ENCODE data around the gene LRRFIP1.
A peak's percentile ranks its signal among the peaks of the same experiment; 100 is the strongest.

The LRRFIP1 gene

DNA sequence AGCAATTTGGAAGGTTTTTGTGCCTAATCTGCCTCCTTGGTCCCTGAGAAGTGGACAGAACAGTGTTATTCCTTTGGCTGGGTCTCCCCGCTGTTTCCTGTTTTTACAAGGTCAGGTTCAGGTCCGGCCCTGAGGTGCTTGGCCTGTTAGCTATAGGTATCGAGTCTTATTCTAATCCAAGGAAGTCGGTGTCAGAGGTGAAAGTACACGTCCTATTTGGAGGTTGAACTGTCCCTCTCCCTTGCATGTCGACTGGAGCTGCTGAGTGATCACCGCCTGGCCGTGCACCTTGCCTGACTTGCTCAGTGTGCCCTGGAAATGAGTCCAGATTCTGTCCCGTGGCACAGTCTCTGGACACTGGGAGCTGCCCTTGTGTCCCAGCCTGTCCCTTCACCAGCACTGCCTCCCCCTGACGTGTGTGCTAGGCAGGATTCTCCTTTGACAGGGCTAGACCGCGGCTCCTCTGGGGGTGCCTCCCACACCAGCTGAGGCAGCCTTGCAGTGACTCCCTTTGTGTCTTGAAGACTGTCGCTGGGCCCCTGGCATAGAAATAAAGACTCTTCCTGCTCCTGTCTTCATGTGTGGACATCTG lies 105.5 kb downstream of the LRRFIP1 start:
- no peak overlapping the region for H3K9ac ChIP-seq (ENCODE audit: low read length)
- no peaks in the 10 kb centered on the region for H3K36me3 ChIP-seq (ENCODE audit: control insufficient read depth, low read depth, low read length)
- H3K9me3 ChIP-seq (ENCODE audit: control insufficient read depth, low read depth, low read length), result no peaks in the 10 kb centered on the region
- H3K4me1 ChIP-seq (ENCODE audit: control insufficient read depth, low read depth, low read length), result peaks cover 36% of the 10 kb centered on the region
- H3K27ac ChIP-seq (ENCODE audit: low read length), result no peak overlapping the region
- no peak overlapping the region for H3K4me3 ChIP-seq (ENCODE audit: low read length)
- no peaks in the 10 kb centered on the region for H3K27me3 ChIP-seq (ENCODE audit: control insufficient read depth, insufficient read depth, low read length)

DNA sequence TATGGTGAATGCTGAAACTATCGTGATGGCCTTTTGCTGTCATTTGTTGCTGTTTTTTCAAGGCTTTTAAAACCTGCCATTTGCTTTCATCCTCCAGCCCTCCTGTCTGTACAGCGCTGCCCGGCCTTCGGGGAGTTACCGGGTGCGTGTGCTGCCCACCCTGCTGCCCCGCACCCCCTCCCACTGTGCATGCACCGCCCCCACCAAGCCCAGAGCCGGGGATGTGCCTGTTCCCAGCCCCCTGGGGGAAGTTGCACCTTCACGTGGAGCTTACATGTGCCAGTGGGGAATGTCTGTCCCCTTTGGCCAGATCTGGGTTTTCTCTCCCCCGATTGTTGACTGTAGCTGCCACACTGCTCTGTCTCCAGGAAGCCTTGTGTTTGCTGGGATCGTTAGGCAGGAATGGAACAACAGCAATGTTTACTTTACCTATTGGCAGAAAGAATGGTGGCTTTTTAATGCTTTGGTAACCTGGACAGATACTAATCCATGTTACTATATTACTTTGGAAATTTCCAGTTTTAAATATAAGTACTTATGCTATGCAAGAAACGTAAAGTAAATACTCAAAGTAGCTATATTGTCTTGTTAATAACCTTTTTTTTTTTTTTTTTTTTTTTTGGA lies 106.4 kb downstream of the LRRFIP1 start:
- no peak overlapping the region for H3K9ac ChIP-seq (ENCODE audit: low read length)
- no peaks in the 10 kb centered on the region for H3K36me3 ChIP-seq (ENCODE audit: control insufficient read depth, low read depth, low read length)
- no peak overlapping the region for H3K4me3 ChIP-seq (ENCODE audit: low read length)
- H3K27ac ChIP-seq (ENCODE audit: low read length), result peak overlapping the region; percentile 48
- peaks cover 40% of the 10 kb centered on the region for H3K4me1 ChIP-seq (ENCODE audit: control insufficient read depth, low read depth, low read length)
- H3K27me3 ChIP-seq (ENCODE audit: control insufficient read depth, insufficient read depth, low read length), result no peaks in the 10 kb centered on the region
- H3K9me3 ChIP-seq (ENCODE audit: control insufficient read depth, low read depth, low read length), result no peaks in the 10 kb centered on the region

DNA sequence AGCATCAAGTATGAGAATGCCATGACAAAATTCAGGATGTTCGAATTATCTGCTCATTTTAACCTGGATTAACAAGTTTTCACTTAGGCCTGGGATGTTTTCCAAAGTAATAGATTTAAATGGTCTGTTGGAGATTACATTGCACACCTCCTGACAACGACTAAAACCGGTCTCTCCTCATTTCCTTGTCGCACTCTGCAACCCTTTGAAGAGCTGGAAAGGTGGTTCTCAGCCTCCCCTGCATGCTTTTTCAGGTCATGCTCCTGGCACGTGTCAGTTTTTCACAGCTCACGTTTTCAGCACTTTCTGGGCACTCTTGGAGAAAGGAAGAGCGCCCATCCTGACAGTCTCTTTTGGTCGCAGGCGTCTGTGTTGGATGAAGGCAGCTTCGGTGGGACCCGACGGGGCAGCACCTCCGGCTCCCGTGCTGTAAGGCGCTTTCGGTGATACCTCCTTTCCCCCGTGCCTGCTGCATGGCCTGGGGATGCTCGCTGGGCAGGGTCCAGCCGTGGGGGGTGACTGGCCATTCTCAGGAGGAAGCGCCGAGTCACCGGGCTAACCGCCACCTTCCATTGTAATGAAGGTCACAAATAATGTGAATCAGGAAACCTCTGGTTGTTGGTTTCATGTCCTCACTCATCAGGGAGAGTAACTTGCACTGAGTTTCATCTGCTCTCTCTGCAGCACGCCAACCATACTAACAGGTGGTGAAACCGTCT lies 107.7 kb downstream of the LRRFIP1 start:
- Histone ChIP-seq H3K9ac (ENCODE audit: low read length) (no peak overlapping the region), H3K27ac (ENCODE audit: low read length) (no peak overlapping the region), H3K4me1 (ENCODE audit: control insufficient read depth, low read depth, low read length) (peaks cover 46% of the 10 kb centered on the region)

DNA sequence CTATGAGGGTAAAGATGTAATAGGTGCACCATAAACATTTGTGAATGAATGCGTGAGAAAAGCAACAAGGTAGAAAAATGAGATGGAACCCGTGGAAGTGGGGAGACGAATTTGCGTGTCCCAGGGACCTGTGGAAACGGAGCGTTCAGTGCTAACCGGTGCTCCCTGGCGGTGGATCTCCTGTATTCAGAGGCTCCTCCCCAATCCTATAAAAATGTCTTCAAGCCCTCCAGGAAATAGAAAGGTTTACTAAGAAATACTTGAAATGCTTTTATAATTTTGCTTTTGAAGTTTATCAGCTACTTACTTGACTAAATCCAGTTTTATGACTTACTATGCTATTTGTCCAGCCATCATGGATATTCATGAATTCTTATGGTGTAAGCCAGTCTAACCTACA lies 108.4 kb downstream of the LRRFIP1 start:
- no peaks in the 10 kb centered on the region for H3K36me3 ChIP-seq (ENCODE audit: control insufficient read depth, low read depth, low read length)
- H3K9ac ChIP-seq (ENCODE audit: low read length), result no peak overlapping the region
- H3K4me1 ChIP-seq (ENCODE audit: control insufficient read depth, low read depth, low read length), result peaks cover 46% of the 10 kb centered on the region
- no peak overlapping the region for H3K27ac ChIP-seq (ENCODE audit: low read length)
- no peaks in the 10 kb centered on the region for H3K27me3 ChIP-seq (ENCODE audit: control insufficient read depth, insufficient read depth, low read length)
- no peaks in the 10 kb centered on the region for H3K9me3 ChIP-seq (ENCODE audit: control insufficient read depth, low read depth, low read length)
- no peak overlapping the region for H3K4me3 ChIP-seq (ENCODE audit: low read length)

More for the DNA sequence above, 107.7 kb downstream of the LRRFIP1 start:
- no peaks in the 10 kb centered on the region for H3K36me3 ChIP-seq (ENCODE audit: control insufficient read depth, low read depth, low read length)
- no peaks in the 10 kb centered on the region for H3K27me3 ChIP-seq (ENCODE audit: control insufficient read depth, insufficient read depth, low read length)
- no peaks in the 10 kb centered on the region for H3K9me3 ChIP-seq (ENCODE audit: control insufficient read depth, low read depth, low read length)
- H3K4me3 ChIP-seq (ENCODE audit: low read length), result no peak overlapping the region

DNA sequence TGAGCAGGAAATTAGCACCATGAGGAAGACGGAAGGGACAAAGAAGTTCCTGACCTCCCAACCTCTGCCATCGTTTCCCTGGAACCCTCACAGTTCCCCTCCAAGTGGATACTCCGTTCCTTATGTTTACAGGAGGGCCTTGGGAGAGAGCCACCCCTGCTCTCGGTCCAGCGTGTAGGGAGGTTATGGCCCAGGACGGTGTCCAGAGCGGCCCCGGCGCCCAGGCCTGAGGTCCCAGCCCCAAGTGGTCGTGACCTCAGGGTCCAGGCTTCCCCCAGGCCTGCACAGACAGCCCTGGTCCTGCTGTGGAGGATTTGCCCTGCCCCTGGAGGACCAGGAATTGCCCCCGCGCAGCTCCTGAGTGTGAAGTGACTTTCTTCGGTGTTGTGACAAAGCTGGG lies 109.4 kb downstream of the LRRFIP1 start:
- H3K27me3 ChIP-seq (ENCODE audit: control insufficient read depth, insufficient read depth, low read length), result no peaks in the 10 kb centered on the region
- H3K4me3 ChIP-seq (ENCODE audit: low read length), result no peak overlapping the region
- H3K36me3 ChIP-seq (ENCODE audit: control insufficient read depth, low read depth, low read length), result no peaks in the 10 kb centered on the region
- H3K9ac ChIP-seq (ENCODE audit: low read length), result no peak overlapping the region
- H3K4me1 ChIP-seq (ENCODE audit: control insufficient read depth, low read depth, low read length), result peaks cover 43% of the 10 kb centered on the region
- H3K9me3 ChIP-seq (ENCODE audit: control insufficient read depth, low read depth, low read length), result no peaks in the 10 kb centered on the region
- H3K27ac ChIP-seq (ENCODE audit: low read length), result no peak overlapping the region

DNA sequence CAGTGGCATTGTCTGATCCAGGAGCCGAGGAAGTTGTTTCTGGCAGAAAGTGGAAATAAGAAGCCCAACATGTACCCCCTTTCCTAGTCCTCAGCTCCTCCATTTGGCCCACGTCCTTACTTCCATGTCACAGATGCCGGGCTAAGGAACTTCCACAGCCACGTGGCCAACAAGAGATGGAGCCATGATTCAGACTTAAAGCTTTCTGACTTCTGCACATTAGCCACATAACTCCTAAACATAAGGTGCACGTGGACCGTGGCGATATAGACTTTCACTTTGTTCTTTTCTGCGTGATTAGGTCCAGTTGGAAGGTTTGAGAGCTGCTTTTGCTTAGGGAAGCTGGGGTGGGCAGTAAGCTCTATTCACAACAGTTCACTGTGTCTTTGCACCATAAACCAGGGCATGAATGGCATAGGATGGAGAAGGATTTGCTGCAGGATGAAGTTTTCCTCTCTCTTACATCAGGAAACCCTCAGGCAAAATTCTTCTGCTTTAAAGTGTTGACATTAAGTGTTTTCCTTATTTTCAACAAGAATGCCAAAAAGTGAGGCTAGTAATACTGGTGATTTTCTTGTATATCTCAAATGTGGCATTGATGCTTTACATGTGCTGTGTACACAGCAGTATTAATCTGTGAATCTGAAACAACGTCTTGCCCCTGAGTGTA lies 109.9 kb downstream of the LRRFIP1 start:
- Histone ChIP-seq H3K4me1 (ENCODE audit: control insufficient read depth, low read depth, low read length) (peaks cover 39% of the 10 kb centered on the region), H3K4me3 (ENCODE audit: low read length) (no peak overlapping the region), H3K36me3 (ENCODE audit: control insufficient read depth, low read depth, low read length) (no peaks in the 10 kb centered on the region), H3K9me3 (ENCODE audit: control insufficient read depth, low read depth, low read length) (no peaks in the 10 kb centered on the region), H3K27me3 (ENCODE audit: control insufficient read depth, insufficient read depth, low read length) (no peaks in the 10 kb centered on the region), H3K27ac (ENCODE audit: low read length) (no peak overlapping the region), H3K9ac (ENCODE audit: low read length) (no peak overlapping the region)

DNA sequence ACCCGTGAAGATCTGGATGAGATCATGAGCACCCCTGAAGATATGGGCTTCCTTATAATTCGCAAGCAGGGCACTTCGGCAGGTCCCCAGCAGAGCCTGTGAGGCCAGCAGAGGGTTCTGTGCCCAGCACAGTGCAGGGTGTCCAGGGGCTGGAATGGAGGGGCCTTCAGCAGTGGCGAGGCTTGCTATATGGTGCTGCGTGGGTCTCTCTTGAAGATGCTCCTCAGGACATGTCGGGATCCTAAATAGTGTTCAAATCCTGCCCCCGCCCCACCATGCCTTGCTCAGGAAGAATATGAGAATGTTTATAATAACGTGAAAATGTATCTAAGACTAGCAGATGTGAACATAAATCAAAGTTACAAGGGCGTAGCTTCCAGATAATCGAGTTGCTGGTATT lies 110.9 kb downstream of the LRRFIP1 start:
- Histone ChIP-seq H3K4me3 (ENCODE audit: low read length) (no peak overlapping the region), H3K9me3 (ENCODE audit: control insufficient read depth, low read depth, low read length) (no peaks in the 10 kb centered on the region), H3K27me3 (ENCODE audit: control insufficient read depth, insufficient read depth, low read length) (no peaks in the 10 kb centered on the region), H3K36me3 (ENCODE audit: control insufficient read depth, low read depth, low read length) (no peaks in the 10 kb centered on the region), H3K9ac (ENCODE audit: low read length) (no peak overlapping the region), H3K4me1 (ENCODE audit: control insufficient read depth, low read depth, low read length) (peaks cover 31% of the 10 kb centered on the region), H3K27ac (ENCODE audit: low read length) (no peak overlapping the region)

DNA sequence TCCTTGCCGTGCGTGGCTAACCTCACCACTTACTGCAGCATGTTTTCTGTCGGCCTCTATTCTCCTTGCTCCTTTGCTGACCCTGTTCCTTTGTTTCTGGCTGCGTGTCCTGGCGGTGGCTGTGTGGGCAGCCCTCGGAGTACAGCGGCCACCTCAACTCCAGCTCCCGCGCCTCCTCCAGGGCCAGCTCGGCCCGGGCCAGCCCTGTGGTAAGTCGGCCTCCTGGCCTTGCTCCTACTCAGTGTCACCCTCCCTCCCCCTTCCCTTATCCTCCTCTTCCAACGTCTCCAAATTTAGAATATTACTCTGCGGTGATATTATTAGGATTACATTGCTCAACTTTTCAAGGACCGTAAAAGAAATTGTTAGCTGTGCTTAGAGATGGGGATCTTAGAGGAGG lies 111.7 kb downstream of the LRRFIP1 start:
- Histone ChIP-seq H3K9me3 (ENCODE audit: control insufficient read depth, low read depth, low read length) (no peaks in the 10 kb centered on the region), H3K27me3 (ENCODE audit: control insufficient read depth, insufficient read depth, low read length) (no peaks in the 10 kb centered on the region), H3K27ac (ENCODE audit: low read length) (no peak overlapping the region), H3K9ac (ENCODE audit: low read length) (no peak overlapping the region), H3K4me1 (ENCODE audit: control insufficient read depth, low read depth, low read length) (peaks cover 22% of the 10 kb centered on the region), H3K4me3 (ENCODE audit: low read length) (no peak overlapping the region), H3K36me3 (ENCODE audit: control insufficient read depth, low read depth, low read length) (no peaks in the 10 kb centered on the region)

DNA sequence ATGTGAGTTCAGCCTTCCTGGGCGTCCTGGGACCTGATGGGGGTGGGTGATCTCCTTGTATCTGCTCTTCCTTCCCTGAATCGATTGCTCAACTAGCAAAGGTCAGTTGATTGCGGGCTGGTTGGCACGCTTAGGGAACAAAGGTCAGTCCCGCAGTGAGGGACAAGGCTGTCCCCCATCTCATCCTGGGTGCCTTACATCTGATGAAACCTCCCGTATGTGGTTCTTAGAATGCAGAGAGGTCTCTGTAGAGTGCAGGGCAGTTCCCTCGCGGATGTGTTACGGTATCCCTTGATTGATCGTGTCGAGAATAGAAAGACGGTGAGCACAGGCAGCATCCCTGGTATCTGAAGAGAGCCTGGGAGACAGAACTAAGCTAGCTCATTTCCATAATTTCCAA lies 114.8 kb downstream of the LRRFIP1 start:
- Histone ChIP-seq H3K9ac (ENCODE audit: low read length) (no peak overlapping the region), H3K36me3 (ENCODE audit: control insufficient read depth, low read depth, low read length) (no peaks in the 10 kb centered on the region), H3K4me1 (ENCODE audit: control insufficient read depth, low read depth, low read length) (peaks cover 10% of the 10 kb centered on the region), H3K27ac (ENCODE audit: low read length) (no peak overlapping the region), H3K9me3 (ENCODE audit: control insufficient read depth, low read depth, low read length) (no peaks in the 10 kb centered on the region), H3K27me3 (ENCODE audit: control insufficient read depth, insufficient read depth, low read length) (no peaks in the 10 kb centered on the region), H3K4me3 (ENCODE audit: low read length) (no peak overlapping the region)

DNA sequence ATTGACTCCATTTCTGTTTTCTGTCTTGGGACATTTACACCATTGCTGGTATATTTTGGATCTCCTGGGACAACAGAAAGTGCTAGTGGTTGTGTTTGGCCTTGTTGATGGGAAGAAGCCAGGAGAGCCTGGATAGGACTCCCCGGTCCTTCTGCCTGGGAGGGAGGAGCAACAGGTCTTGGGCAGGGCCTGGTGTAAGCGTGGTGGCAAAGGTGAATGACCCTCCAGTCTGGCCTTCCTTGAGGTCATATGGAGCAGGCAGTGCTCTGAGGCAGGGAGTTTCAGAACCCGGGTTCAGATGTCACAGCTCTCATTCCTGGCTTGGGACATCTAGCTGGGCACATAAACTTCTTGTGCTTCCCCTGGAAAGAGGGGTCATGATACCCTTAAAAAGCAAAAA lies 115.2 kb downstream of the LRRFIP1 start:
- Histone ChIP-seq H3K36me3 (ENCODE audit: control insufficient read depth, low read depth, low read length) (no peaks in the 10 kb centered on the region), H3K27ac (ENCODE audit: low read length) (no peak overlapping the region), H3K4me1 (ENCODE audit: control insufficient read depth, low read depth, low read length) (peaks cover 10% of the 10 kb centered on the region), H3K27me3 (ENCODE audit: control insufficient read depth, insufficient read depth, low read length) (no peaks in the 10 kb centered on the region), H3K9ac (ENCODE audit: low read length) (no peak overlapping the region), H3K9me3 (ENCODE audit: control insufficient read depth, low read depth, low read length) (no peaks in the 10 kb centered on the region), H3K4me3 (ENCODE audit: low read length) (no peak overlapping the region)

DNA sequence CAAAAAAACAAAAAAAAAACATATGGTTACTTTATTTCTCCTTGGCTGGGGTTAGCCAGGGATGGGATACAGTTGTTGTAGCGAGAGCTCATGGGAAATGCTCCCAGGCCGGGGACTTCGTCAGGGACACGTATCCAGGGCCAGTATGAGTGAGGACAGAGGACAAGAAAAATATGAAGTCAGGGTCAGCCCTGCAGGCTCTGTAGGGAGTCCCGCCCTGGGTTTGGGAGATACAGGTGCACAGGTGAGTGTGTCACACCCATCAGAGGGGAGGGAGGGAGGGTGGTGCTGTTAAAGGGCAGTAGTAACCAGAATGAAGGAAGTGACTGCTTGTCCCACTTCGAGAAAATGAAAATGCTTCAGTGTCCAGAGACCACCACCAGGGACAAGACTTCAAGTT lies 115.6 kb downstream of the LRRFIP1 start:
- H3K27me3 ChIP-seq (ENCODE audit: control insufficient read depth, insufficient read depth, low read length), result no peaks in the 10 kb centered on the region
- no peak overlapping the region for H3K4me3 ChIP-seq (ENCODE audit: low read length)
- no peaks in the 10 kb centered on the region for H3K36me3 ChIP-seq (ENCODE audit: control insufficient read depth, low read depth, low read length)
- no peak overlapping the region for H3K9ac ChIP-seq (ENCODE audit: low read length)
- H3K9me3 ChIP-seq (ENCODE audit: control insufficient read depth, low read depth, low read length), result no peaks in the 10 kb centered on the region
- H3K4me1 ChIP-seq (ENCODE audit: control insufficient read depth, low read depth, low read length), result peaks cover 10% of the 10 kb centered on the region
- H3K27ac ChIP-seq (ENCODE audit: low read length), result no peak overlapping the region

Data from iPS-18a (cell line).